NCI-H128 (cell line): Measurements from ENCODE around the gene KIAA1755.
"Not testable (repeated sequence)": the region's sequence is repeated elsewhere in the genome, so short reads cannot be mapped to it uniquely, and the experiment has no call there.

Experiments
- DNase-seq: peaks from one replicate; lab custom pipeline; 2025; ENCODE audit not compliant: unreplicated experiment; lab: John Stamatoyannopoulos, UW

KIAA1755 gene

GRCh38 chr20:38291966-38292365 lies 31.4 kb upstream of the KIAA1755 start:
- no peak for DNase-seq

GRCh38 chr20:38290829-38291814 lies 30.6 kb upstream of the KIAA1755 start:
- DNase-seq = no peak

GRCh38 chr20:38286586-38287531 lies 26.3 kb upstream of the KIAA1755 start:
- DNase-seq = no peak

GRCh38 chr20:38284893-38285444 lies 24.4 kb upstream of the KIAA1755 start:
- no peak for DNase-seq

GRCh38 chr20:38284066-38284650 lies 23.6 kb upstream of the KIAA1755 start:
- not testable (repeated sequence) for DNase-seq

- DNase-seq = no peak
Measured at GRCh38 chr20:38283236-38283635, 22.7 kb upstream of the KIAA1755 start.

GRCh38 chr20:38281176-38281915 lies 20.8 kb upstream of the KIAA1755 start:
- DNase-seq = not testable (repeated sequence)

- DNase-seq = no peak
Measured at GRCh38 chr20:38278763-38279162, 18.2 kb upstream of the KIAA1755 start.

- DNase-seq = no peak
Measured at GRCh38 chr20:38278131-38278530, 17.6 kb upstream of the KIAA1755 start.

GRCh38 chr20:38277691-38278090 lies 17.2 kb upstream of the KIAA1755 start:
- DNase-seq = no peak

GRCh38 chr20:38277285-38277684 lies 16.8 kb upstream of the KIAA1755 start:
- no peak for DNase-seq

- DNase-seq = no peak
Measured at GRCh38 chr20:38275815-38276550, 15.4 kb upstream of the KIAA1755 start.

- no peak for DNase-seq
Measured at GRCh38 chr20:38272961-38273360, 12.4 kb upstream of the KIAA1755 start.

- no peak for DNase-seq
Measured at GRCh38 chr20:38272398-38272797, 11.9 kb upstream of the KIAA1755 start.

GRCh38 chr20:38271608-38272120 lies 11.1 kb upstream of the KIAA1755 start:
- no peak for DNase-seq

- DNase-seq = no peak
Measured at GRCh38 chr20:38270869-38271605, 10.5 kb upstream of the KIAA1755 start.

GRCh38 chr20:38269715-38270114 lies 9.2 kb upstream of the KIAA1755 start:
- no peak for DNase-seq

- no peak for DNase-seq
Measured at GRCh38 chr20:38269040-38269439, 8.5 kb upstream of the KIAA1755 start.
